ENCODE measurements around the gene PNLIPRP1. TPM values are rescaled to one million over a fixed set of nuclear protein-coding genes. Genes with fewer than 3 reads are reported as not detected.

Gene PNLIPRP1
- total RNA-seq, 1 donor from 2014 or later = not detected

GRCh38 chr10:116614796-116615195 is 24.0 kb downstream of the PNLIPRP1 start:
- H3K27ac Mint-ChIP-seq (ENCODE audit: unreplicated experiment) = no peak overlapping the region
- DNase-seq (ENCODE audit: low read depth, low spot score) = no peak
- H3K4me3 Mint-ChIP-seq = no peak overlapping the region
- no peaks in the 10 kb centered on the region for H3K36me3 Mint-ChIP-seq (ENCODE audit: low read depth)
- H3K9me3 Mint-ChIP-seq = peaks cover 2% of the 10 kb centered on the region
- H3K4me1 Mint-ChIP-seq = no peaks in the 10 kb centered on the region
- H3K27me3 Mint-ChIP-seq (ENCODE audit: low read depth) = no peaks in the 10 kb centered on the region
- TF ChIP-seq CTCF (conservative IDR thresholded peaks at IDR 0.05) = no peak

DNA sequence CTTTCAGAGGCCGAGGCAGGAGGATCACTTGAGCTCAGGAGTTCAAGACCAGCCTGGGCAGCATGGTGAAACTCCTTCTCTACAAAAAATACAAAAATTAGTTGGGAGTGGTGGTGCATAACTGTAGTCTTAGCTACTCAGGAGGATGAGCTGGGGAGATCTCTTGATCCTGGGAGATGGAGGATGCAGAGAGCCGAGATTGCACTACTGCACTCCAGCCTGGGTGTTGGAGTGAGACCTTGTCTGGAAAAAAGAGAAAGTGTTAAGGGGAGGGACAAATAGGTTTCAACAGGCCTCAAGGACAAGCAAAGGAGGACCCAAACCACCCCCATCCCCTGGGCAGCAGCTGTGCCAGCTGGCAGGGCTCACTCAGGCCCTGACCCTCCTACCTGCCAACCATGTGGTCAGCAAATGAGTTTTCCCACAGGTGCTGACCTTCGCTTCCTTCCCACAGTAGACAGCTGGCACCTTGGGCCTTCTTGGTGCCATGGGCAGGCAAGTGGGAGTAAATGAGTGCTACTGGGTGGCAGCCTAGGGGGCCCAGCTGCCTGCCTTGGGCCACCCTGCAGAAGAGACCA is 24.5 kb downstream of the PNLIPRP1 start:
- Mint-ChIP-seq H3K27me3 (ENCODE audit: low read depth) (no peaks in the 10 kb centered on the region), H3K27ac (ENCODE audit: unreplicated experiment) (no peak overlapping the region), H3K9me3 (peaks cover 2% of the 10 kb centered on the region), H3K4me3 (no peak overlapping the region), H3K36me3 (ENCODE audit: low read depth) (no peaks in the 10 kb centered on the region), H3K4me1 (no peaks in the 10 kb centered on the region)
- no peak for TF ChIP-seq CTCF (conservative IDR thresholded peaks at IDR 0.05)
- no peak for DNase-seq (ENCODE audit: low read depth, low spot score)

- peaks cover 6% of the 10 kb centered on the region for H3K27me3 Mint-ChIP-seq (ENCODE audit: low read depth)
- no peaks in the 10 kb centered on the region for H3K9me3 Mint-ChIP-seq
- no peak for TF ChIP-seq CTCF (conservative IDR thresholded peaks at IDR 0.05)
- no peak within 1 kb of the TSS for H3K4me3 Mint-ChIP-seq
- no peak within 1 kb of the TSS for H3K27ac Mint-ChIP-seq (ENCODE audit: unreplicated experiment)
- H3K4me1 Mint-ChIP-seq = no peaks in the 10 kb centered on the region
- no peak for DNase-seq (ENCODE audit: low read depth, low spot score)
- no peaks in the 10 kb centered on the region for H3K36me3 Mint-ChIP-seq (ENCODE audit: low read depth)
These were observed 30.0 kb downstream of the PNLIPRP1 start, which contains the start of gene PNLIPRP2 for GRCh38 chr10:116620423-116621400. Gene PNLIPRP2, plus strand, starts transcription at chr10:116620953.

- DNase-seq (ENCODE audit: low read depth, low spot score) = no peak
- Mint-ChIP-seq H3K4me3 (no peak overlapping the region), H3K27ac (ENCODE audit: unreplicated experiment) (no peak overlapping the region), H3K4me1 (no peaks in the 10 kb centered on the region), H3K36me3 (ENCODE audit: low read depth) (no peaks in the 10 kb centered on the region), H3K27me3 (ENCODE audit: low read depth) (peaks cover 14% of the 10 kb centered on the region), H3K9me3 (no peaks in the 10 kb centered on the region)
- TF ChIP-seq CTCF (conservative IDR thresholded peaks at IDR 0.05) = no peak
These were observed 30.7 kb downstream of the PNLIPRP1 start for GRCh38 chr10:116621476-116621875.

GRCh38 chr10:116621934-116622655 is 31.3 kb downstream of the PNLIPRP1 start:
- DNase-seq (ENCODE audit: low read depth, low spot score) = no peak
- no peak for TF ChIP-seq CTCF (conservative IDR thresholded peaks at IDR 0.05)
- Mint-ChIP-seq H3K36me3 (ENCODE audit: low read depth) (no peaks in the 10 kb centered on the region), H3K27ac (ENCODE audit: unreplicated experiment) (no peak overlapping the region), H3K9me3 (no peaks in the 10 kb centered on the region), H3K27me3 (ENCODE audit: low read depth) (peaks cover 17% of the 10 kb centered on the region), H3K4me3 (no peak overlapping the region), H3K4me1 (no peaks in the 10 kb centered on the region)

Data from neural crest cell (in vitro differentiated cells).